IMR-90 (cell line): ENCODE measurements around the gene ZBTB44. TPM values are rescaled to one million over a fixed set of nuclear protein-coding genes. Genes with fewer than 3 reads are reported as not detected.

Source experiments
- microRNA-seq, 2 experiments: library from miRNA; stranded (forward) in 1 of 2; unstranded in 1 of 2; fragments of 10-50 nt in 1 of 2; fragments of <30 nt in 1 of 2; gene quantifications in 1 of 2; microRNA quantifications in 1 of 2; one replicate each; pipeline versions ENCODE3 to v1.1.0; 2013 to 2020; ENCODE audit not compliant: insufficient read depth in 1 of 2, insufficient read length in 1 of 2, unreplicated experiment in 1 of 2
- polyA plus RNA-seq, 3 experiments: library from polyadenylated mRNA; depleted of rRNA; stranded (reverse); fragments of >200 nt; gene quantifications; 2 replicates each; pipeline ENCODE4 v1.2.3, GENCODE V29; 2012; ENCODE audit warnings: low replicate concordance in 1 of 3
- small RNA-seq, 5 experiments: library from RNA; depleted of rRNA; stranded (forward); fragments of <200 nt; gene quantifications; one replicate each; pipeline ENCODE3, GENCODE V24; 2012
- total RNA-seq: library from RNA; depleted of rRNA; stranded (reverse); fragments of >200 nt; gene quantifications from 2 replicates; pipeline ENCODE4 v1.2.3, GENCODE V29; 2012; rRNA removed

ZBTB44 gene
- total and polyA plus RNA-seq, 2 of the 4 experiments (the other 2 are of a cell fraction) = 6.9 to 23.3 TPM

Small RNA genes lying within 50 kb of the gene (microRNA-seq; reads per million reads assigned to microRNA genes)
- gene RN7SL778P (ENCODE audit: insufficient read depth, insufficient read length) = not detected

Small RNA genes lying within 50 kb of the gene (small RNA-seq; reads per million reads assigned to genes)
- gene RN7SL778P = 0 to 0.08 (median 0) reads per million in 5 experiments

Other genes starting within 250 kb of the ZBTB44 start
- 127 and 134 TPM in 2 replicates for gene APLP2, start 245.0 kb downstream of the ZBTB44 start, total RNA-seq
- gene APLP2, start 245.0 kb downstream of the ZBTB44 start, polyA plus RNA-seq (2012; rRNA removed) = 210 and 235 TPM in 2 replicates
- not detected in 2 replicates for gene ST14, start 155.1 kb downstream of the ZBTB44 start, total RNA-seq
- not detected in 2 replicates for gene ST14, start 155.1 kb downstream of the ZBTB44 start, polyA plus RNA-seq (2012; rRNA removed)
- under 0.01 TPM in 2 replicates for gene ADAMTS8, start 113.7 kb upstream of the ZBTB44 start, total RNA-seq
- 0.39 and 0.60 TPM in 2 replicates for gene ADAMTS8, start 113.7 kb upstream of the ZBTB44 start, polyA plus RNA-seq (2012; rRNA removed)
- 3.0 and 3.1 TPM in 2 replicates for gene ADAMTS15, start 133.7 kb upstream of the ZBTB44 start, total RNA-seq
- gene ADAMTS15, start 133.7 kb upstream of the ZBTB44 start, polyA plus RNA-seq (2012; rRNA removed) = 4.7 and 5.0 TPM in 2 replicates